Astrocyte (in vitro differentiated cells and primary cell): ENCODE measurements around the gene TSSK6. TPM values are rescaled to one million over a fixed set of nuclear protein-coding genes. Genes with fewer than 3 reads are reported as not detected.
A peak's percentile ranks its signal among the peaks of the same experiment; 100 is the strongest.

ENCODE experiments used
- DNase-seq: peaks from one replicate; pipeline ENCODE4 v3.0.0-alpha.2; 2010; ENCODE audit warnings: low read depth
- FAIRE-seq: peaks from 2 replicates; lab custom pipeline; 2011; peaks lifted over from hg19 to GRCh38; lab: Jason Lieb, UNC
- H2AFZ ChIP-seq: 2 replicates; pipeline ENCODE4 v1.6.0; 2012; ENCODE audit warnings: low read depth, low read length, inconsistent platforms
- H3K27ac ChIP-seq: 2 replicates; pipeline ENCODE4 v1.5.1; 2011; ENCODE audit warnings: low read depth, low read length, inconsistent platforms
- H3K27me3 ChIP-seq: 2 replicates; pipeline ENCODE4 v1.6.0; 2011; ENCODE audit warnings: low read length, inconsistent platforms; ENCODE audit not compliant: insufficient read depth
- H3K36me3 ChIP-seq: 2 replicates; pipeline ENCODE4 v1.5.1; 2011; ENCODE audit warnings: low read length, inconsistent platforms; ENCODE audit not compliant: insufficient read depth
- H3K4me1 ChIP-seq: 2 replicates; pipeline ENCODE4 v1.5.1; 2011; ENCODE audit warnings: low read length, inconsistent platforms; ENCODE audit not compliant: insufficient read depth
- H3K4me2 ChIP-seq: 2 replicates; pipeline ENCODE4 v1.6.0; 2012; ENCODE audit warnings: low read length, inconsistent platforms
- H3K4me3 ChIP-seq: 2 replicates; pipeline ENCODE4 v1.5.1; 2011; ENCODE audit warnings: low read depth, mild to moderate bottlenecking, low read length, inconsistent platforms; ENCODE audit not compliant: insufficient read depth
- H3K79me2 ChIP-seq: 2 replicates; pipeline ENCODE4 v1.6.0; 2012; ENCODE audit warnings: mild to moderate bottlenecking, low read length, inconsistent platforms; ENCODE audit not compliant: insufficient read depth
- H3K9ac ChIP-seq: 2 replicates; pipeline ENCODE4 v1.6.0; 2012; ENCODE audit warnings: mild to moderate bottlenecking, low read length, inconsistent platforms
- H3K9me3 ChIP-seq: 2 replicates; pipeline ENCODE4 v1.5.1; 2012; ENCODE audit warnings: low read depth, mild to moderate bottlenecking, low read length, inconsistent platforms; ENCODE audit not compliant: insufficient read depth
- H4K20me1 ChIP-seq: 2 replicates; pipeline ENCODE4 v1.6.0; 2012; ENCODE audit warnings: low read length, inconsistent platforms; ENCODE audit not compliant: insufficient read depth
- H3K27ac Mint-ChIP-seq: one replicate; pipeline ENCODE4 v1.8.0; 2021; ENCODE audit warnings: mild to moderate bottlenecking, mixed read lengths; ENCODE audit not compliant: unreplicated experiment
- H3K27me3 Mint-ChIP-seq: one replicate; pipeline ENCODE4 v1.8.0; 2021; ENCODE audit warnings: low read depth, mixed read lengths; ENCODE audit not compliant: unreplicated experiment
- H3K36me3 Mint-ChIP-seq: one replicate; pipeline ENCODE4 v1.8.0; 2021; ENCODE audit warnings: low read depth, mixed read lengths; ENCODE audit not compliant: unreplicated experiment
- H3K4me1 Mint-ChIP-seq: one replicate; pipeline ENCODE4 v1.8.0; 2021; ENCODE audit warnings: low read depth, mixed read lengths; ENCODE audit not compliant: unreplicated experiment
- H3K4me3 Mint-ChIP-seq: one replicate; pipeline ENCODE4 v1.8.0; 2021; ENCODE audit warnings: mild to moderate bottlenecking, moderate library complexity, mixed read lengths; ENCODE audit not compliant: unreplicated experiment
- H3K9me3 Mint-ChIP-seq: one replicate; pipeline ENCODE4 v1.8.0; 2021; ENCODE audit warnings: mild to moderate bottlenecking, mixed read lengths; ENCODE audit not compliant: unreplicated experiment
- EZH2 ChIP-seq: IDR thresholded peaks from 2 replicates; pipeline ENCODE4 v1.6.1; 2012; ENCODE audit warnings: mild to moderate bottlenecking, low read length, inconsistent platforms; ENCODE audit not compliant: insufficient read depth
- total RNA-seq: library from RNA; stranded (reverse); gene quantifications from 2 replicates; pipeline ENCODE4 v1.2.1, GENCODE V29; 2021
- TF ChIP-seq, protein P1 (sequence below): IDR thresholded peaks from 2 replicates; pipeline ENCODE4 v1.5.1; 2011; ENCODE audit warnings: low read depth, mild to moderate bottlenecking, inconsistent platforms, low read length, moderate library complexity; ENCODE audit not compliant: insufficient read depth

TSSK6 gene
- total RNA-seq, 1 donor from 2014 or later = 1.8 TPM

DNA sequence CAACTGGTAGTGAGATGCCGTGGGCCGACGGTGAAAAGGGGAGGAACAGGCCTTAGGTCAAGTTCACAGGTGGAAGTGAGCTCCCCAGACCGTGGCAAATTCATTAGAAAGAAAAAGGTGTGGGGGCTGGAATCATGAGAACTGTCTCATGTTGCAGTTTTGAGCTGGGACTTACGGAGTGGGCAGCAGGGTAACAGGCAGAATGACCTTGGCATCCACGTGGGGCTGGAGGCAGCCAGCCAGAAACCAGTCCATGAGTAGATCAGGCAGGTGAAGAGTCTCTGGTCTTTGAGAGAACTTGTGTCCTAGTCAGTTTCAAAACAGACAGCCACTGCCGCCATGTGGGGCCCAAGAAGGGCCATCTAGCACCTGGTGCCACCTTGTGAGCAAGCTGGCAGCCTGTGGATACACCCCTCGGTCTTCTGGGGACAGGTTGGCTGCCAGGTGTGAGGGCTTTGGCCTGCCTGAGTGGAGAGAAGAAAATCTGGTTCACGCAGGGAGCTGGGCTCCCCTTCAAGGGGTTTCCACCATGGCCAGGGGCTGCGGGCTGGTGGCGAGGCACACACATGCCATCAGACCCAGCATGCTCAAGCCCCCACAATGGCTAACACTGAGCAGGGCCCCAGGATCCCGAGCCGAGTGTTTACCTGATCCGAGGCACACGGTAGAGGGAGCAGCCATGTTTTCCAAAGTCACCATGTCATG, 23.9 kb downstream of the TSSK6 start:
- Histone ChIP-seq H4K20me1 (peaks cover 43% of the 10 kb centered on the region), H3K9me3 (no peaks in the 10 kb centered on the region), H3K4me3 (no peak overlapping the region), H2AFZ (no peak overlapping the region), H3K9ac (no peak overlapping the region), H3K27me3 (no peaks in the 10 kb centered on the region), H3K4me2 (no peak overlapping the region), H3K27ac (no peak overlapping the region), H3K4me1 (peaks cover 29% of the 10 kb centered on the region), H3K36me3 (peaks cover 12% of the 10 kb centered on the region), H3K79me2 (peaks cover 73% of the 10 kb centered on the region)
- TF ChIP-seq, protein P1, sequence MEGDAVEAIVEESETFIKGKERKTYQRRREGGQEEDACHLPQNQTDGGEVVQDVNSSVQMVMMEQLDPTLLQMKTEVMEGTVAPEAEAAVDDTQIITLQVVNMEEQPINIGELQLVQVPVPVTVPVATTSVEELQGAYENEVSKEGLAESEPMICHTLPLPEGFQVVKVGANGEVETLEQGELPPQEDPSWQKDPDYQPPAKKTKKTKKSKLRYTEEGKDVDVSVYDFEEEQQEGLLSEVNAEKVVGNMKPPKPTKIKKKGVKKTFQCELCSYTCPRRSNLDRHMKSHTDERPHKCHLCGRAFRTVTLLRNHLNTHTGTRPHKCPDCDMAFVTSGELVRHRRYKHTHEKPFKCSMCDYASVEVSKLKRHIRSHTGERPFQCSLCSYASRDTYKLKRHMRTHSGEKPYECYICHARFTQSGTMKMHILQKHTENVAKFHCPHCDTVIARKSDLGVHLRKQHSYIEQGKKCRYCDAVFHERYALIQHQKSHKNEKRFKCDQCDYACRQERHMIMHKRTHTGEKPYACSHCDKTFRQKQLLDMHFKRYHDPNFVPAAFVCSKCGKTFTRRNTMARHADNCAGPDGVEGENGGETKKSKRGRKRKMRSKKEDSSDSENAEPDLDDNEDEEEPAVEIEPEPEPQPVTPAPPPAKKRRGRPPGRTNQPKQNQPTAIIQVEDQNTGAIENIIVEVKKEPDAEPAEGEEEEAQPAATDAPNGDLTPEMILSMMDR = no peak
- TF ChIP-seq EZH2 = no peak
- H3K4me1 Mint-ChIP-seq = peaks cover 29% of the 10 kb centered on the region
- no peak for DNase-seq
- H3K9me3 Mint-ChIP-seq = no peaks in the 10 kb centered on the region
- no peak overlapping the region for H3K27ac Mint-ChIP-seq
- no peak for FAIRE-seq
- H3K36me3 Mint-ChIP-seq = peaks cover 4% of the 10 kb centered on the region
- peak overlapping the region; percentile 60 for H3K4me3 Mint-ChIP-seq
- H3K27me3 Mint-ChIP-seq = no peaks in the 10 kb centered on the region

GRCh38 chr19:19490214-19490968, 25.0 kb downstream of the TSSK6 start:
- Histone ChIP-seq H3K36me3 (peaks cover 12% of the 10 kb centered on the region), H3K4me3 (no peak overlapping the region), H3K9ac (peak overlapping the region; percentile 76), H3K27me3 (no peaks in the 10 kb centered on the region), H4K20me1 (peaks cover 37% of the 10 kb centered on the region), H3K9me3 (no peaks in the 10 kb centered on the region), H3K79me2 (peaks cover 76% of the 10 kb centered on the region), H3K4me1 (peaks cover 38% of the 10 kb centered on the region), H2AFZ (no peak overlapping the region), H3K27ac (peak overlapping the region; percentile 90), H3K4me2 (peak overlapping the region; percentile 68)
- FAIRE-seq (peak; percentile 87), DNase-seq (peak; percentile 60)
- Mint-ChIP-seq H3K36me3 (peaks cover 8% of the 10 kb centered on the region), H3K27me3 (no peaks in the 10 kb centered on the region), H3K4me1 (peaks cover 38% of the 10 kb centered on the region), H3K4me3 (peak overlapping the region; percentile 57), H3K9me3 (peaks cover under 1% of the 10 kb centered on the region), H3K27ac (peak overlapping the region; percentile 95)
- TF ChIP-seq, protein P1 = peak; percentile 77
- no peak for TF ChIP-seq EZH2

DNA sequence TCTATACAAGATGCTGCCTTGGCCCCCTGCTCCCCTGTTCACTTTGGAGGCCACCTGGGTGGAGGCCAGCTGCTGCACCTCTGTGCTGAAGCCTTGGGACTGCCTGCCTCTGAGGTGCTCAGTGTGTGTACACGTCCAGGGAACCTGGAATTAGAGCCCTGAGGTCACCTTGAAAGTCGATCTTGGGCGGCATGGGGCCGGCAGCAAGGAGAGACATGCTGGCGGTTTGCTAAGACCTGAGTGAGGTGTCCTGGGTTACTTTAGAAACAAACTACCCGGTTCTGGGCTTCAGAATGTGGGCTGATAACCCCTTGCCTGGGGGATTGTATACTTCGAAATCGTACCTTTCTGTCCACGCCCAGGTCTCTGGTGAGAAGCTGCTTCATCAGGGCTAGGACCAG, 25.5 kb downstream of the TSSK6 start:
- H3K9me3 ChIP-seq = no peaks in the 10 kb centered on the region
- TF ChIP-seq, protein P1 = no peak
- TF ChIP-seq EZH2 = no peak
- H3K4me1 Mint-ChIP-seq = peaks cover 44% of the 10 kb centered on the region
- peaks cover 2% of the 10 kb centered on the region for H3K9me3 Mint-ChIP-seq
- peaks cover 44% of the 10 kb centered on the region for H3K4me1 ChIP-seq
- no peak overlapping the region for H3K4me3 ChIP-seq
- H3K4me3 Mint-ChIP-seq = peak overlapping the region; percentile 57
- H2AFZ ChIP-seq = no peak overlapping the region
- H3K4me2 ChIP-seq = peak overlapping the region; percentile 68
- H4K20me1 ChIP-seq = peaks cover 40% of the 10 kb centered on the region
- H3K27me3 ChIP-seq = no peaks in the 10 kb centered on the region
- DNase-seq (no peak), FAIRE-seq (no peak)
- H3K79me2 ChIP-seq = peaks cover 79% of the 10 kb centered on the region
- H3K27me3 Mint-ChIP-seq = no peaks in the 10 kb centered on the region
- peak overlapping the region; percentile 90 for H3K27ac ChIP-seq
- H3K36me3 ChIP-seq = peaks cover 12% of the 10 kb centered on the region
- peak overlapping the region; percentile 95 for H3K27ac Mint-ChIP-seq
- H3K36me3 Mint-ChIP-seq = peaks cover 10% of the 10 kb centered on the region
- peak overlapping the region; percentile 76 for H3K9ac ChIP-seq
